ENCODE measurements around the gene PKIG. TPM values are rescaled to one million over a fixed set of nuclear protein-coding genes. Genes with fewer than 3 reads are reported as not detected.

Gene PKIG
- total and polyA plus RNA-seq, 9 of the 15 experiments (the other 6 are each of a cell fraction or from before 2014, with no cell fraction given), result 0.13 to 7.0 (median 4.7) TPM

GRCh38 chr20:44544263-44544662 lies 38.1 kb upstream of the PKIG start (continued):
- TF ChIP-seq MTA1 (IDR thresholded peaks at IDR 0.05; ENCODE audit: borderline replicate concordance) (no peak), NFIC (IDR thresholded peaks at IDR 0.05) (peak; percentile 37; the same call in 1 of the 2 replicates), GTF2B (IDR thresholded peaks at IDR 0.05; ENCODE audit: extremely low read depth, insufficient read length) (no peak), HIVEP1 (CRISPR knock-in tag; IDR thresholded peaks at IDR 0.05) (no peak), MAX (CRISPR knock-in tag; IDR thresholded peaks at IDR 0.05) (peak; percentile 69), L3MBTL2 (IDR thresholded peaks at IDR 0.05) (peak; percentile 80), ZKSCAN8 (CRISPR knock-in tag; IDR thresholded peaks at IDR 0.05) (0 out of 2 replicates have a peak, but pooled peaks have one; percentile 53), KLF13 (tag; IDR thresholded peaks at IDR 0.05; ENCODE audit: borderline replicate concordance, low read depth) (no peak), PPARD (CRISPR knock-in tag; IDR thresholded peaks at IDR 0.05) (no peak), NCOR1 (IDR thresholded peaks at IDR 0.05) (peak; percentile 54), EP300 (IDR thresholded peaks at IDR 0.05; ENCODE audit: low read length) (peak; percentile 27; the same call in 1 of the 2 replicates), DPF2 (IDR thresholded peaks at IDR 0.05) (peak; percentile 53; the same call in 1 of the 2 replicates), ZNF707 (CRISPR knock-in tag; conservative IDR thresholded peaks at IDR 0.05) (no peak), CBFB (CRISPR knock-in tag; IDR thresholded peaks at IDR 0.05) (no peak), ZNF395 (CRISPR knock-in tag; IDR thresholded peaks at IDR 0.05) (peak; percentile 80), BHLHE40 (IDR thresholded peaks at IDR 0.05; ENCODE audit: low read length) (peak; percentile 95), CBFA2T2 (conservative IDR thresholded peaks at IDR 0.05) (peak; percentile 73), TCF3 (CRISPR knock-in tag; IDR thresholded peaks at IDR 0.05) (peak; percentile 66), DLX4 (CRISPR knock-in tag; IDR thresholded peaks at IDR 0.05) (no peak), CBFA2T3 (IDR thresholded peaks at IDR 0.05) (peak; percentile 85), MTA2 (IDR thresholded peaks at IDR 0.05; ENCODE audit: low read depth) (peak; percentile 50; the same call in 1 of the 2 replicates), SMARCA4 (IDR thresholded peaks at IDR 0.05) (peak; percentile 30; the same call in 1 of the 2 replicates), NCOA6 (IDR thresholded peaks at IDR 0.05) (no peak), MEIS2 (IDR thresholded peaks at IDR 0.05; ENCODE audit: partially characterized antibody) (peak; percentile 6), SOX6 (IDR thresholded peaks at IDR 0.05) (0 out of 2 replicates have a peak, but pooled peaks have one; percentile 19), USF1 (CRISPR knock-in tag; IDR thresholded peaks at IDR 0.05) (no peak), MNT (conservative IDR thresholded peaks at IDR 0.05) (peak; percentile 36 to 50; a peak in 1 of 4 replicates)

All from K562 (cell line).